ENCODE data around the gene OR6J1.
"Not testable (repeated sequence)": the region's sequence is repeated elsewhere in the genome, so short reads cannot be mapped to it uniquely, and the experiment has no call there.

OR6J1 gene

GRCh38 chr14:22588526-22589095 is 55.5 kb downstream of the OR6J1 start:
- no peaks in the 10 kb centered on the region for H3K9me3 ChIP-seq (ENCODE audit: low read depth, low read length)
- H3K4me3 ChIP-seq, result peak overlapping the region; percentile 97
- H3K36me3 ChIP-seq (ENCODE audit: insufficient read depth, low read length), result peaks cover 13% of the 10 kb centered on the region
- peak overlapping the region; percentile 3; the same call in 1 of the 2 replicates for H3K27ac ChIP-seq
- H3K9ac ChIP-seq (ENCODE audit: insufficient read length), result peak overlapping the region; percentile 96
- DNase-seq (ENCODE audit: low read depth, low spot score), result no peak
- TF ChIP-seq POLR2AphosphoS5 (IDR thresholded peaks at IDR 0.05; ENCODE audit: borderline replicate concordance, low read depth, low read length), result no peak
- TF ChIP-seq FOXP2 (optimal IDR thresholded peaks at IDR 0.05; ENCODE audit: control extremely low read depth, extremely low read length, insufficient read depth), result no peak
- no peak for TF ChIP-seq EZH2 (IDR thresholded peaks at IDR 0.05)

GRCh38 chr14:22587677-22588422 is 56.3 kb downstream of the OR6J1 start:
- H3K9me3 ChIP-seq (ENCODE audit: low read depth, low read length); DNase-seq (ENCODE audit: low read depth, low spot score): not testable (repeated sequence)
- peak overlapping the region; percentile 97 for H3K4me3 ChIP-seq
- H3K9ac ChIP-seq (ENCODE audit: insufficient read length), result peak overlapping the region; percentile 96
- H3K27ac ChIP-seq, result 0 out of 2 replicates have a peak overlapping the region, but pooled peaks have one; percentile 3
- H3K36me3 ChIP-seq (ENCODE audit: insufficient read depth, low read length), result peaks cover 13% of the 10 kb centered on the region

GRCh38 chr14:22587247-22587646 is 56.9 kb downstream of the OR6J1 start:
- peaks cover 13% of the 10 kb centered on the region for H3K36me3 ChIP-seq (ENCODE audit: insufficient read depth, low read length)
- H3K4me3 ChIP-seq, result no peak overlapping the region
- no peak overlapping the region for H3K9ac ChIP-seq (ENCODE audit: insufficient read length)

GRCh38 chr14:22583994-22584393 is 60.2 kb downstream of the OR6J1 start:
- H3K27ac ChIP-seq, result no peak overlapping the region
- H3K9me3 ChIP-seq (ENCODE audit: low read depth, low read length), result no peaks in the 10 kb centered on the region
- TF ChIP-seq EZH2 (IDR thresholded peaks at IDR 0.05) (no peak), POLR2AphosphoS5 (IDR thresholded peaks at IDR 0.05; ENCODE audit: borderline replicate concordance, low read depth, low read length) (no peak), FOXP2 (optimal IDR thresholded peaks at IDR 0.05; ENCODE audit: control extremely low read depth, extremely low read length, insufficient read depth) (no peak)
- H3K36me3 ChIP-seq (ENCODE audit: insufficient read depth, low read length), result peaks cover 19% of the 10 kb centered on the region
- no peak overlapping the region for H3K9ac ChIP-seq (ENCODE audit: insufficient read length)
- DNase-seq (ENCODE audit: low read depth, low spot score), result no peak
- H3K4me3 ChIP-seq, result no peak overlapping the region

More at GRCh38 chr14:22587247-22587646, 56.9 kb downstream of the OR6J1 start:
- H3K27ac ChIP-seq, result no peak overlapping the region
- DNase-seq (ENCODE audit: low read depth, low spot score), result no peak
- no peak for TF ChIP-seq FOXP2 (optimal IDR thresholded peaks at IDR 0.05; ENCODE audit: control extremely low read depth, extremely low read length, insufficient read depth)
- no peak for TF ChIP-seq EZH2 (IDR thresholded peaks at IDR 0.05)
- no peaks in the 10 kb centered on the region for H3K9me3 ChIP-seq (ENCODE audit: low read depth, low read length)
